IPS DF 6.9 (cell line): ENCODE data around the gene RSBN1.
"Not testable (repeated sequence)": the region's sequence is repeated elsewhere in the genome, so short reads cannot be mapped to it uniquely, and the experiment has no call there.

ENCODE experiments used
- DNase-seq: peaks from one replicate; pipeline ENCODE4 v3.0.0-alpha.2; 2013; ENCODE audit warnings: low read depth, low spot score
- H3K27ac ChIP-seq: one replicate; pipeline ENCODE4 v1.5.1; 2013; ENCODE audit warnings: low read length, control low read depth
- H3K27me3 ChIP-seq: 2 replicates; pipeline ENCODE4 v1.6.1; 2013; ENCODE audit warnings: mild to moderate bottlenecking, low read length; ENCODE audit not compliant: control insufficient read depth, insufficient read depth
- H3K36me3 ChIP-seq: 2 replicates; pipeline ENCODE4 v1.6.1; 2013; ENCODE audit warnings: low read length; ENCODE audit not compliant: control insufficient read depth, insufficient read depth
- H3K4me1 ChIP-seq: 2 replicates; pipeline ENCODE4 v1.6.1; 2013; ENCODE audit warnings: low read length; ENCODE audit not compliant: control insufficient read depth, insufficient read depth
- H3K4me3 ChIP-seq: 2 replicates; pipeline ENCODE4 v1.5.1; 2013; ENCODE audit warnings: mild to moderate bottlenecking, low read length
- H3K9me3 ChIP-seq: 2 replicates; pipeline ENCODE4 v1.6.1; 2013; ENCODE audit warnings: low read length, inconsistent platforms; ENCODE audit not compliant: control insufficient read depth, insufficient read depth
- WGBS: extraction: QIAGEN DNeasy Blood & Tissue Kit; methylation state at CpG from one replicate; pipeline ENCODE4 v1.1.7; 2013; ENCODE audit warnings: mixed read lengths, missing lambda C conversion rate; ENCODE audit not compliant: insufficient read length, insufficient coverage; 5-methylcytosine and 5-hydroxymethylcytosine counted together

The RSBN1 gene

DNA sequence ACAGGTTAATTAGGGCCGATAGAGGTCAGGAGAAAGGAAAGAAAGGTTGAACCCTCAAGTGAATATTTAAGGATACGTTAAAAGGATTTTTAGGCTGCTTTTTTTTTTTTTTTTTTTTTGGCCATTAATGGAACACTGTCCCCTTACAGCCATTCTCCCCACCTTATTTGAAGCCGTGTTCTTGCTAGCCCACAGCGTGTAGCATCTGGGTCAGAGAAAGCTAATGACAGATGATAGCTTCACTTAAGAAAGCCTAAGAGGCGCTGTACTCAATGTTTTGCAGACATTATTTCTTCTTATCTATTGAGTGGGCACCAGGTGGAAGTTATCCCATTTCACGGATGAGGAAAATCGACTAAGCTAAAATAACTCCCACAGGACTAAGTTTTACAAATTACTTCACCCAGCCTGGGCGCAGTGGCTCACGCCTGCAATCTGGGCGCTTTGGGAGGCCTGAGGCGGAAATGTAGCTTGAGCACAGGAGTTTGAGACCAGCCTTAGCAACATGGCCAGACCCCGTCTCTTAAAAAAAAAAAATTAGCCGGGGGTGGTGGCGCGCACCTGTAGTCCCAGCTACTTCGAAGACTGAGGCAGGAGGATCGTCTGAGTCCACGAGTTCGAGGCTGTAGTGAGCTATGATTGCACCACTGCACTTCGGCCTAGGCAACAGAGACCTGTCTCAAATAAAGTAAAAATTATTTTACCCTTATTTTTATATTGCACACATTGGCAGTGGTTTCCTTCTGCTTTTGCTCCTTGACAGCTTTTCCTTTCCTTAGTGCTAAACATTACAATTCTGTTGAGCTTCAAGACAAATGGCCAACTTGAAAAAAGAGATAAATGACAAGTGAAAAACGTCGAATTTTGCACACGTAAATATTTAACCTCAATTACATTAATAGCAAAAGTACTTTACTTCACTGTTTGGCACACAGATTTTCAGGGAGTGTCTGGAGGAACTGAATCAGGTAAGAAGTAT lies 51.9 kb downstream of the RSBN1 start:
- no CpG with 5 or more reads among the region's 23 CpGs for WGBS
- no peaks in the 10 kb centered on the region for H3K27me3 ChIP-seq
- no peak overlapping the region for H3K27ac ChIP-seq
- DNase-seq = no peak
- H3K4me1 ChIP-seq = no peaks in the 10 kb centered on the region
- no peaks in the 10 kb centered on the region for H3K36me3 ChIP-seq
- H3K4me3 ChIP-seq = no peak overlapping the region; the same call in 1 of the 2 replicates
- no peaks in the 10 kb centered on the region for H3K9me3 ChIP-seq

DNA sequence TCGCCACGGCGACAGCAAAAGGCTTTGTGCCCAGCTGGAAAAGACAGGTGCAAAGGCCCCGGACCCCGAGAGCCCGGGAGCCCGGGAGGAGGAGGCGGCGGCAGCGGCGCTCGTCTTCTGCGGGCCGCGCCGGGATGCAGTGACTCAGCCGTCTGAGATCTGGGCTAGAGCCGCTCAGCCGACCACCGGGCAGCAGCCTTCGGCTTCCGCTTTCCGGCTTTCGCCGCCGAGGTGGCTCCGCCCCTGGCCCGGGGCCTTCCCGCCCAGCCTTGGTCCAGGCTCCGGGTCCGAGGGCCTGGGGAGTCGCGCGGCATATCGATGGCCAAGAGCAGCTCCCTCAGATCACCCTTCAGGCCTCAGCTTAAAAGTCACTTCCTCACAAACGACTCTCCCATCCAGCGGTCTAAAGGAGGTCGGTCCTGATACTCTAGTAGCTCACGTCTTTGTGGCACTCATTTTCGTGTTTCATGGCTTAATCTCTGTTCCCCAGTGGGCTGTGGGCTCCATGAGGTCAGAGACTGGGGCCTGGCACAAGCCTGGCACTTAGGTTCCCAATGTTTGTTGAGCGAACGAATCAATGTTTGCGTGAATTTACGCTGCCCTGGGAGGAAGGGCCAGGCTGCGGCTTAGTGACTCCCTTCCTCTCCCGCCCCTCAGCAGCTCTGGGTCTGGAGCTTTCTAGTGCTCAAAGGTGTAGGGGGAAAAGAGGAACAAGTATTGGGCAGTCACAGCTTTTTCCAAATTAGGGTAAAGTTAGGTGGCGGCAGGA lies 52.8 kb downstream of the RSBN1 start, which contains the start of gene PHTF1:
Gene PHTF1, minus strand, starts transcription at position 154 of the 769 bp plus-strand sequence. CDS start 783 bp downstream, outside the sequence.
- DNase-seq = peak; percentile 52
- Histone ChIP-seq H3K36me3 (no peaks in the 10 kb centered on the region), H3K4me1 (no peaks in the 10 kb centered on the region), H3K27ac (no peak within 1 kb of the TSS), H3K27me3 (no peaks in the 10 kb centered on the region), H3K9me3 (no peaks in the 10 kb centered on the region), H3K4me3 (peak within 1 kb of the TSS; percentile 80)
- WGBS = no CpG with 5 or more reads among the region's 47 CpGs

DNA sequence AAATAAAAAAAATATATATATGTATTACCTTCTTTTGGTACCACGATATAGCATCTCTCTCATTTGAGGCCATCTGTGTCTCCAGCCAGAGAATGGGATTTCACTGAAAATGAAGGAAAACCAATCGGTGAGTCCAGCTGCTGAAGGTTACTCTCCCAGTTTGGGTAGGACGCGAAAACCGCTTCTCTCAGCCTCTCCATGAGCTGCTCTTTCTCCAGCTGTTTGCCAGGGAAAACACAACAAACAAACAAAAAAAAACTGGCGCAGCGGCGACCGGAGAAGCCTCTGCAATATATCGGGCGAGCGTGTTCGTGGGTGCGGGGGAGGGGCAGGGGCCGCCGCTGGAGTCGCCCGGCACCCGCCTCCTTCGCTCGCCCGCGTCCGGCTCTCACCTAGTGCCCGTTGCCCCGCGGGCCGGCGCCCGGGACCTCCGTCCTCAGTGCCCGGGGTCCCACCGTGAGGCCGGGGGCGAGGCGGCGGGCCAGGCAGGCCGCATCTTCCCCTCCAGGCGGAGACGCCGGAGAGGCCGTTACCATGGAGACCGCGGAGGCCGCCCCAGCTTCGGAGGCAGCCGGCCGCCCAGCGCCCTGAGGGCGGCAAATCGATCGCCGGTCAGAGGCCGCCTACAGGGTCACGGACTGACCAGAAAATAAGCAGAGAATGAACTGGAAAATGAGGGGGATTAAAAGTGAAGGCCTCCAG lies 53.5 kb downstream of the RSBN1 start:
- Histone ChIP-seq H3K27me3 (no peaks in the 10 kb centered on the region), H3K36me3 (no peaks in the 10 kb centered on the region), H3K4me1 (no peaks in the 10 kb centered on the region), H3K9me3 (no peaks in the 10 kb centered on the region), H3K27ac (no peak overlapping the region), H3K4me3 (peak overlapping the region; percentile 80)
- no CpG with 5 or more reads among the region's 55 CpGs for WGBS
- peak; percentile 41 for DNase-seq

DNA sequence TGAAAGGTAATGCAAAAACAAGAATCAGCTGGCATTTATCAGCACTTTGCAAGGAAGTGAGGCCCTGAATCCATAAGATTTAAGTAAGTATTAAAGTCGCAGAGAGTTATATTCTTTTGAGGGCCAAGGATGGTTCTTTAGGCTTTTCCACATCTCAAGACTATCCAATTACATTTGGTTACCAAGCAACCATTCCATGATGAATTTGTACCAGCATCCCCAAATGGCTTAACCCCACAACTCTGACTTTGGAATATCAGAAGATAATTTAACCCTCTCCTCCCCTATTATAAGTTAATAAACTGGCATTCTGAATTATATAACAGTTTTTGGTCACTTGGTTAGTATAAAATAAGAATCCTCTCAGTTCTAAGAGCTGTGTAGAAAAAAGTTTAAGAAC lies 55.8 kb downstream of the RSBN1 start:
- no peak for DNase-seq
- no peak overlapping the region for H3K4me3 ChIP-seq
- H3K36me3 ChIP-seq = no peaks in the 10 kb centered on the region
- no peak overlapping the region for H3K27ac ChIP-seq
- no CpG with 5 or more reads among the region's 1 CpG for WGBS
- H3K4me1 ChIP-seq = no peaks in the 10 kb centered on the region
- no peaks in the 10 kb centered on the region for H3K9me3 ChIP-seq
- H3K27me3 ChIP-seq = no peaks in the 10 kb centered on the region

DNA sequence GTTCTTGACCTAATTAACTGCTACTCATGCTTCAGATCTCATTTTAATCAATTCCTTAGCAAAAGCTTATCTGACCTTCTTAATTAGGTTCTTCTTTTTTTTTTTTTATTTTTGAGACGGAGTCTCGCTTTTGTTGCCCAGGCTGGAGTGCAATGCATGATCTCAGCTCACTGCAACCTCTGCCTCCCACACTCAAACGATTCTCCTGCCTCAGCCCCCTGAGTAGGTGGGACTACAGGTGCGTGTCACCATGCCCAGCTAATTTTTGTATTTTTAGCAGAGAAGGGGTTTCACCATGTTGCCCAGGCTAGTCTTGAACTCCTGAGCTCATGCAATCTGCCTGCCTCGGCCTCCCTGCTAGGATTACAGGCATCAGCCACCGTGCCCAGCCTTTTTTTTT lies 58.9 kb downstream of the RSBN1 start:
- H3K9me3 ChIP-seq, H3K4me1 ChIP-seq, H3K4me3 ChIP-seq, H3K36me3 ChIP-seq, DNase-seq, H3K27ac ChIP-seq, H3K27me3 ChIP-seq: not testable (repeated sequence)
- no CpG with 5 or more reads among the region's 6 CpGs for WGBS

DNA sequence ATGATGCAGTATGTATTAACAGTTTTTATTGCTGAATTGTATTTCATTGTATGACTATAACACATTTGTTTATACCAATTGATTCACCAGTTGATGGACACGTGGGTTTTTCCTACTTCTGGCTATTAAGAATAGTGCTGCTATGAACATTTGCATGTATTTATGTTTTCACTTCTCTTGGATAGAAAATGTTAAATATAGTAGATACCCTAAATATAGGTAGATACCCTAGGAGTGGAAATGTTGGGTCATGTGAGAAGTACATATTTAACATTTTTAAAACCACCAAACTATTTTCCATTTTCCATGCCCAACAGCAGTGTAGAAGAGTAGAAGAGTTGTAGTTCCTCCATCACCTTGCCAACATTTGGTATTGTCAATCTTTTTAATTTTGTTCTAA lies 60.8 kb downstream of the RSBN1 start:
- H3K9me3 ChIP-seq = no peaks in the 10 kb centered on the region
- no peak overlapping the region for H3K27ac ChIP-seq
- no peaks in the 10 kb centered on the region for H3K36me3 ChIP-seq
- DNase-seq = no peak
- H3K4me1 ChIP-seq = no peaks in the 10 kb centered on the region
- whole genome bisulfite sequencing = no CpG with 5 or more reads among the region's 1 CpG
- H3K27me3 ChIP-seq = no peaks in the 10 kb centered on the region
- no peak overlapping the region for H3K4me3 ChIP-seq

DNA sequence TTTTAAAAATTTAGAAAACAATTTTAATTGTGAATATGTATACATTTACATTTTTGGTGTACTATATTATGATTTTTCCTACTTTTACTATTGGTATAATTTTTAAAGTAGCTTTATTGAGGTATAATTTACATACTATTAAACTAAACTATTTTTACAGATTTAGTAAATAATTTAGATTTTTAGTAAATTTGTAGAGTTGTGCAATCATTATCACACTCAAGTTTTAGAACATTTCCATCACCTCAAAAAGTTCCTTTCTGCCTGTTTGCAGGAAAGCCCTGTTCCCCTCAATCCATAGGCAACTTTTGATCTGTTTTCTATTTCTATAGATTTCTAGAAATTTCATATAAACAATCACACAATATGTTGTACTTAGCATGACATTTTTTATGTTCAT lies 61.2 kb downstream of the RSBN1 start:
- Histone ChIP-seq H3K27me3 (no peaks in the 10 kb centered on the region), H3K4me1 (no peaks in the 10 kb centered on the region)

DNA sequence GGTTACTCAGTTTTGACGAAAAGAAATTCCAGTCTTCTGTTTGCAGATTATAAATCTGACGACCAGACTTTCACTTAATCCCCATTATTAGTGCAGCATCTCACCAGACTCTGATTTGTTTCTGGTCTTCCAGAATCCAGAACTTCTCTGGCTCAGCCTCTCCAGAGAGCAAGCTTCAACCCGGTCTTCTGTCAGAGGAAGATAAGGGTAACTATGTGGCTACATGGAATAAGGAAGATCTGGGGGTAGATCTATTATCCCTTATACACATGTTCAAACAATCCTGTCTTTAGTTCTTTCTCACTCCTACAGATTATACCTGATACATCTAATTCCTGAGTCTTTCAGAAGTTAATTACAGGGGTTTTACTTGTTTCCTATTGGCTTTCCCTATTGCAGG lies 62.9 kb downstream of the RSBN1 start:
- Histone ChIP-seq H3K27me3 (no peaks in the 10 kb centered on the region), H3K4me3 (no peak overlapping the region), H3K27ac (no peak overlapping the region), H3K36me3 (no peaks in the 10 kb centered on the region), H3K4me1 (no peaks in the 10 kb centered on the region), H3K9me3 (no peaks in the 10 kb centered on the region)
- no CpG with 5 or more reads among the region's 3 CpGs for WGBS
- DNase-seq = no peak

More for the DNA sequence above, 61.2 kb downstream of the RSBN1 start:
- Histone ChIP-seq H3K9me3 (no peaks in the 10 kb centered on the region), H3K36me3 (no peaks in the 10 kb centered on the region), H3K4me3 (no peak overlapping the region), H3K27ac (no peak overlapping the region)
- no peak for DNase-seq

DNA sequence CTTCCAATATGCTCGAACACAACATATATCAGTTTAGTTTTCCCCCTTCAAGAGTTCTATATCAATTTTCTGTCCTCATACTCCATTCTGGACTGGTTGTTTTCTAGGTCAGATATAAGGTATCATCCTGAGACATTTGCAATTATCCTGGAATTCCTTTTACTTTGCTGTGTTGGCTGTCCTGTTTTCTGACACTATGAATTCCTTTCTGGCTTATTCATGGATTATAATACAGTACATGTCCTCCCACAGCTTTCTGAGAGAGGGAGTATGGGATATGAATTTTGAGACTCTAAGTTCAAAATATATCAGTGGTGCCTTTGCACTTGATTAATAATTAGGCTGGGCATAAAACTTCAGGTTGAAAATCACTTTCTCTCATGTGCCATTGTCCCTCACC lies 64.9 kb downstream of the RSBN1 start:
- DNase-seq = no peak
- H3K27me3 ChIP-seq = no peaks in the 10 kb centered on the region
- no peaks in the 10 kb centered on the region for H3K4me1 ChIP-seq
- H3K36me3 ChIP-seq = no peaks in the 10 kb centered on the region; the same call in 1 of the 2 replicates
- H3K9me3 ChIP-seq = no peaks in the 10 kb centered on the region
- no peak overlapping the region for H3K4me3 ChIP-seq
- 100% methylated on average over 1 of the region's 1 CpG for WGBS
- H3K27ac ChIP-seq = no peak overlapping the region

DNA sequence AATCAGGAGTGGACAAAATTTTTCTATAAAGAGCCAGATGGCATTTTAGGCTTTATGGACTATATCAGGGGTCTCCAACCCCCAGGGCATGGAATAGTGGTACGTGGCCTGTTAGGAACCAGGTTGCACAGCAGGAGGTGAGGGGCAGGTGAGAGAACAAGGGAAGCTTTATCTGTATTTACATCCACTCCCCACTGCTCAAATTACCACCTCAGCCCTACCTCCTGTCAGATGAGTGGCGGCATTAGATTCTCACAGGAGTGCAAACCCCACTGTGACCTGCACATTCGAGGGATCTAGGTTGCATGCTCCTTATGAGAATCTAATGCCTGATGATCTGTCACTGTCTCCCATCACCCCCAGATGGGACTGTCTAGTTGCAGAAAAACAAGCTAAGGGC lies 66.9 kb downstream of the RSBN1 start:
- no peak for DNase-seq
- Histone ChIP-seq H3K4me3 (no peak overlapping the region), H3K27me3 (no peaks in the 10 kb centered on the region), H3K36me3 (no peaks in the 10 kb centered on the region; the same call in 1 of the 2 replicates), H3K4me1 (no peaks in the 10 kb centered on the region), H3K9me3 (no peaks in the 10 kb centered on the region), H3K27ac (no peak overlapping the region)
- WGBS = no CpG with 5 or more reads among the region's 3 CpGs
